ENCODE data around the gene DOCK10. TPM values are rescaled to one million over a fixed set of nuclear protein-coding genes. Genes with fewer than 3 reads are reported as not detected.

DOCK10 gene
- polyA plus RNA-seq, 1 donor (not counting 4 experiments of a cell fraction or from before 2014, with no cell fraction given) = 2.5 TPM

DNA sequence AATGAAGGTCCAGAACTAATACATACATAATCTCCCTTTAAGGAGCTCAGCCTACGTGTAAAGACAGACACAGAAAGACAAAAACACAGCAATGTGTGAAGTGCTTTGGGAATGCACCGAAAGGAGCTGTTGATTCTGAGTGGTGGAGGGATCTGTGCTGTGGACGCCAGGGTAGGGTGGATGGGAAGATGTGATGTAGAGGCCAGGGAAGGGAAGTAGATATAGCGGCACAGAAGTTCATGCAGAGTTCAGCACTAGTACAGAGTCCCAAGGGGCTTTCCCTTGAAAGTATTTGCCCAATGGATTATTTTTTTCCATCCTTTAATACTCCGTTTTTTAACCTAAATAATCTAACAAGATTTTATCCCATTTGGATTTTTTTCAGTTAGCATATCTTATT is 32.1 kb upstream of the DOCK10 start:
- no peaks in the 10 kb centered on the region for H3K27me3 ChIP-seq (ENCODE audit: control insufficient read depth, extremely low read depth, insufficient read depth, low read length)
- H3K9ac ChIP-seq (ENCODE audit: control insufficient read depth, extremely low read depth, insufficient read depth, low read length) = no peak overlapping the region
- H3K27ac ChIP-seq (ENCODE audit: control insufficient read depth, insufficient read depth, low read length) = no peak overlapping the region
- H3K9me1 ChIP-seq (ENCODE audit: control insufficient read depth, extremely low read depth, insufficient read depth, low read length) = no peaks in the 10 kb centered on the region
- no peaks in the 10 kb centered on the region for H4K20me1 ChIP-seq (ENCODE audit: control insufficient read depth, extremely low read depth, insufficient read depth, low read length)
- H3K9me3 ChIP-seq (ENCODE audit: control insufficient read depth, low read depth, low read length) = no peaks in the 10 kb centered on the region
- no peak for DNase-seq (ENCODE audit: low read depth, low spot score)
- no peak for FAIRE-seq
- TF ChIP-seq, protein P1, sequence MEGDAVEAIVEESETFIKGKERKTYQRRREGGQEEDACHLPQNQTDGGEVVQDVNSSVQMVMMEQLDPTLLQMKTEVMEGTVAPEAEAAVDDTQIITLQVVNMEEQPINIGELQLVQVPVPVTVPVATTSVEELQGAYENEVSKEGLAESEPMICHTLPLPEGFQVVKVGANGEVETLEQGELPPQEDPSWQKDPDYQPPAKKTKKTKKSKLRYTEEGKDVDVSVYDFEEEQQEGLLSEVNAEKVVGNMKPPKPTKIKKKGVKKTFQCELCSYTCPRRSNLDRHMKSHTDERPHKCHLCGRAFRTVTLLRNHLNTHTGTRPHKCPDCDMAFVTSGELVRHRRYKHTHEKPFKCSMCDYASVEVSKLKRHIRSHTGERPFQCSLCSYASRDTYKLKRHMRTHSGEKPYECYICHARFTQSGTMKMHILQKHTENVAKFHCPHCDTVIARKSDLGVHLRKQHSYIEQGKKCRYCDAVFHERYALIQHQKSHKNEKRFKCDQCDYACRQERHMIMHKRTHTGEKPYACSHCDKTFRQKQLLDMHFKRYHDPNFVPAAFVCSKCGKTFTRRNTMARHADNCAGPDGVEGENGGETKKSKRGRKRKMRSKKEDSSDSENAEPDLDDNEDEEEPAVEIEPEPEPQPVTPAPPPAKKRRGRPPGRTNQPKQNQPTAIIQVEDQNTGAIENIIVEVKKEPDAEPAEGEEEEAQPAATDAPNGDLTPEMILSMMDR (optimal IDR thresholded peaks at IDR 0.05 in 1 of 3, IDR thresholded peaks at IDR 0.05 in 1 of 3, conservative IDR thresholded peaks at IDR 0.05 in 1 of 3; ENCODE audit: extremely low read depth in 1 of 3, insufficient read depth in 2 of 3, low read length in 3 of 3) = no peak
- no peak for TF ChIP-seq EZH2 (IDR thresholded peaks at IDR 0.05; ENCODE audit: low read length)
- H3K4me3 ChIP-seq (ENCODE audit: control insufficient read depth in 2 of 3, extremely low read depth in 1 of 3, insufficient read depth in 2 of 3, low read depth in 1 of 3, low read length in 3 of 3) = no peak overlapping the region
- H3K36me3 ChIP-seq (ENCODE audit: control insufficient read depth in 2 of 2, extremely low read depth in 1 of 2, insufficient read depth in 2 of 2, low read length in 2 of 2) = no peaks in the 10 kb centered on the region
- dilution Hi-C loops (cut with MboI; ENCODE audit: extremely low pct_ligation_motif_present, low sequenced_read_pairs) = no loop called here
- no peak overlapping the region for H2AFZ ChIP-seq (ENCODE audit: control insufficient read depth, low read length)
- H3K4me2 ChIP-seq (ENCODE audit: control insufficient read depth, extremely low read depth, insufficient read depth, low read depth, low read length) = no peak overlapping the region
- no peaks in the 10 kb centered on the region for H3K4me1 ChIP-seq (ENCODE audit: control insufficient read depth, extremely low read depth, insufficient read depth, low read length)
- H3K79me2 ChIP-seq (ENCODE audit: control insufficient read depth, insufficient read depth, low read length) = no peaks in the 10 kb centered on the region

DNA sequence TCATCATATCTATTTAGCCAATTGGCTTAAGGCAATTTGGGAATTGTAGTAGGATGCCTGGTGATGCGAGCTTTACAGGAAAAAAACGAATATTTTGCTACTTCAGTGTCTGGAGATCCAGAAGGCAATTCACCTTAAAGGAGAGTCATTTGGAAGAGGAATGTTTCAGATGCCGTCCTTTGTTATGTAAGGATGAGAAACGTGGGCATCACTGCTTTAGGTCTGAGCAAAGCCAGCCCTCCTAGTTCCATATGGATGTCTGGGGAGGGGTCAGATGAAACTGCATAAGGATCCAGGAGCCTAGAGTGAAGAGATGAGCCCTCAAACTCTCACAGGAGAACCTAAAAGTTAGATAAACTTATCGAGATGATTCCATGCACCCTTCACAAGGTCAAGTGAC is 30.9 kb upstream of the DOCK10 start:
- no peaks in the 10 kb centered on the region for H3K27me3 ChIP-seq (ENCODE audit: control insufficient read depth, extremely low read depth, insufficient read depth, low read length)
- TF ChIP-seq EZH2 (IDR thresholded peaks at IDR 0.05; ENCODE audit: low read length) = no peak
- TF ChIP-seq, protein P1 (optimal IDR thresholded peaks at IDR 0.05 in 1 of 3, IDR thresholded peaks at IDR 0.05 in 1 of 3, conservative IDR thresholded peaks at IDR 0.05 in 1 of 3; ENCODE audit: extremely low read depth in 1 of 3, insufficient read depth in 2 of 3, low read length in 3 of 3) = no peak
- no peak overlapping the region for H2AFZ ChIP-seq (ENCODE audit: control insufficient read depth, low read length)
- H4K20me1 ChIP-seq (ENCODE audit: control insufficient read depth, extremely low read depth, insufficient read depth, low read length) = no peaks in the 10 kb centered on the region
- no peaks in the 10 kb centered on the region for H3K79me2 ChIP-seq (ENCODE audit: control insufficient read depth, insufficient read depth, low read length)
- no peaks in the 10 kb centered on the region for H3K9me3 ChIP-seq (ENCODE audit: control insufficient read depth, low read depth, low read length)
- FAIRE-seq (no peak), DNase-seq (ENCODE audit: low read depth, low spot score) (no peak)
- H3K4me1 ChIP-seq (ENCODE audit: control insufficient read depth, extremely low read depth, insufficient read depth, low read length) = no peaks in the 10 kb centered on the region
- dilution Hi-C loops (cut with MboI; ENCODE audit: extremely low pct_ligation_motif_present, low sequenced_read_pairs) = no loop called here
- no peak overlapping the region for H3K27ac ChIP-seq (ENCODE audit: control insufficient read depth, insufficient read depth, low read length)
- H3K4me3 ChIP-seq (ENCODE audit: control insufficient read depth in 2 of 3, extremely low read depth in 1 of 3, insufficient read depth in 2 of 3, low read depth in 1 of 3, low read length in 3 of 3) = no peak overlapping the region
- no peak overlapping the region for H3K4me2 ChIP-seq (ENCODE audit: control insufficient read depth, extremely low read depth, insufficient read depth, low read depth, low read length)
- no peak overlapping the region for H3K9ac ChIP-seq (ENCODE audit: control insufficient read depth, extremely low read depth, insufficient read depth, low read length)
- H3K9me1 ChIP-seq (ENCODE audit: control insufficient read depth, extremely low read depth, insufficient read depth, low read length) = no peaks in the 10 kb centered on the region
- H3K36me3 ChIP-seq (ENCODE audit: control insufficient read depth in 2 of 2, extremely low read depth in 1 of 2, insufficient read depth in 2 of 2, low read length in 2 of 2) = no peaks in the 10 kb centered on the region
